A673 (cell line): ENCODE measurements around the gene TRIP10.

Experiments
- EZH2 ChIP-seq: fragments of 200-600 bp; sonication (generic); IDR thresholded peaks from 2 replicates; pipeline ENCODE4 v1.6.1; 2017; ENCODE audit warnings: borderline replicate concordance, low read depth, mild to moderate bottlenecking, mixed read lengths, antibody characterized with exemption, low read length; ENCODE audit not compliant: poor library complexity, severe bottlenecking
- TF ChIP-seq, protein P1 (sequence below): fragments of 300-800, 200-600 bp; sonication (generic); conservative IDR thresholded peaks from 2 replicates; pipeline ENCODE4 v1.5.1; 2017; ENCODE audit warnings: low read depth, mild to moderate bottlenecking, antibody characterized with exemption, low read length, moderate library complexity, mixed read lengths

DNA sequence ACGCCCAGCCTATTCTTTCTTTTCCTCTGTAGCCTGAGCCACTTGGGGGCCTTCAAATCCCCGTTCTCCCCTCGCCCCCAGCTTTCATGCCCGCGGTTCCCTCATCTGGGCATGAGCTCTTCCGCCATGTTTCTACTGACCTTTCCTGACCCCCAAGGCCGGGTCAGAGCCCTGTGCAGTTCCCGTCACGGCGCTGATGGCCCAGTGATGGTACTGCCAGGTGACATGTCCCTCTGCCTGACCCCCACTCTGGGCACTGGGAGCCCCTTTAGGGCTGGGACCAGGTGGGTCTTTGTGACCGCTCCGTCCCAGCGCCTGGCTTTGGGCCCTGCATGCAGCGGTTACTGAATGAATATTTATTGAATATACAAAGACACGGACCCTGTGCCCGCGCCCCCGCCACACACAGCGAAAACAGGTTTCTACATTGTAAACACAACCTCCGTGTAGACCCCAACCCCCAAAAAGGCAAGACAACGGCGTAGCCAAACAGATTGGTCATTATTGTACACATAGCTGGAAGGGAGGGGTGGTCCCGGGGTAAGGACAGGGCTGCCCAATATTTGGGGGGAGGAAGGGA lies 9.8 kb upstream of the TRIP10 start:
- TF ChIP-seq EZH2: no peak
- TF ChIP-seq, protein P1, sequence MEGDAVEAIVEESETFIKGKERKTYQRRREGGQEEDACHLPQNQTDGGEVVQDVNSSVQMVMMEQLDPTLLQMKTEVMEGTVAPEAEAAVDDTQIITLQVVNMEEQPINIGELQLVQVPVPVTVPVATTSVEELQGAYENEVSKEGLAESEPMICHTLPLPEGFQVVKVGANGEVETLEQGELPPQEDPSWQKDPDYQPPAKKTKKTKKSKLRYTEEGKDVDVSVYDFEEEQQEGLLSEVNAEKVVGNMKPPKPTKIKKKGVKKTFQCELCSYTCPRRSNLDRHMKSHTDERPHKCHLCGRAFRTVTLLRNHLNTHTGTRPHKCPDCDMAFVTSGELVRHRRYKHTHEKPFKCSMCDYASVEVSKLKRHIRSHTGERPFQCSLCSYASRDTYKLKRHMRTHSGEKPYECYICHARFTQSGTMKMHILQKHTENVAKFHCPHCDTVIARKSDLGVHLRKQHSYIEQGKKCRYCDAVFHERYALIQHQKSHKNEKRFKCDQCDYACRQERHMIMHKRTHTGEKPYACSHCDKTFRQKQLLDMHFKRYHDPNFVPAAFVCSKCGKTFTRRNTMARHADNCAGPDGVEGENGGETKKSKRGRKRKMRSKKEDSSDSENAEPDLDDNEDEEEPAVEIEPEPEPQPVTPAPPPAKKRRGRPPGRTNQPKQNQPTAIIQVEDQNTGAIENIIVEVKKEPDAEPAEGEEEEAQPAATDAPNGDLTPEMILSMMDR: no peak
